ENCODE measurements around the gene CRHR1. TPM values are rescaled to one million over a fixed set of nuclear protein-coding genes. Genes with fewer than 3 reads are reported as not detected.

CRHR1 gene
- total RNA-seq, 2 donors from 2014 or later = not detected

- Histone ChIP-seq H3K4me3 (no peak overlapping the region), H3K27me3 (replicated peaks; ENCODE audit: insufficient read depth) (no peaks in the 10 kb centered on the region), H3K27ac (no peak overlapping the region), H3K4me1 (ENCODE audit: control insufficient read depth in 1 of 2, low read depth in 2 of 2) (no peaks in the 10 kb centered on the region), H3K9me3 (no peaks in the 10 kb centered on the region), H3K36me3 (no peaks in the 10 kb centered on the region)
- DNase-seq (ENCODE audit: low spot score) = no peak
- no peak for TF ChIP-seq CTCF (IDR thresholded peaks at IDR 0.05)
- ATAC-seq (ENCODE audit: insufficient number of reproducible peaks, low FRiP score, low read depth) = no peak
Observed at GRCh38 chr17:45851022-45851421, 66.9 kb downstream of the CRHR1 start.

GRCh38 chr17:45851464-45851863 lies 67.3 kb downstream of the CRHR1 start:
- ATAC-seq (ENCODE audit: insufficient number of reproducible peaks, low FRiP score, low read depth) = no peak
- Histone ChIP-seq H3K36me3 (no peaks in the 10 kb centered on the region), H3K4me3 (no peak overlapping the region), H3K9me3 (no peaks in the 10 kb centered on the region), H3K27me3 (replicated peaks; ENCODE audit: insufficient read depth) (no peaks in the 10 kb centered on the region), H3K4me1 (ENCODE audit: control insufficient read depth in 1 of 2, low read depth in 2 of 2) (no peaks in the 10 kb centered on the region), H3K27ac (no peak overlapping the region)
- no peak for DNase-seq (ENCODE audit: low spot score)
- no peak for TF ChIP-seq CTCF (IDR thresholded peaks at IDR 0.05)

- H3K9me3 ChIP-seq = no peaks in the 10 kb centered on the region
- no peak overlapping the region for H3K4me3 ChIP-seq
- H3K27me3 ChIP-seq (replicated peaks; ENCODE audit: insufficient read depth) = no peaks in the 10 kb centered on the region
- H3K27ac ChIP-seq = no peak overlapping the region
- H3K36me3 ChIP-seq = no peaks in the 10 kb centered on the region
- no peaks in the 10 kb centered on the region for H3K4me1 ChIP-seq (ENCODE audit: control insufficient read depth in 1 of 2, low read depth in 2 of 2)
- DNase-seq (ENCODE audit: low spot score) = no peak
- no peak for ATAC-seq (ENCODE audit: insufficient number of reproducible peaks, low FRiP score, low read depth)
- TF ChIP-seq CTCF (IDR thresholded peaks at IDR 0.05) = no peak
Observed at GRCh38 chr17:45851873-45852272, 67.8 kb downstream of the CRHR1 start.

- H3K36me3 ChIP-seq = no peaks in the 10 kb centered on the region
- no peaks in the 10 kb centered on the region for H3K27me3 ChIP-seq (replicated peaks; ENCODE audit: insufficient read depth)
- ATAC-seq (ENCODE audit: insufficient number of reproducible peaks, low FRiP score, low read depth) (no peak), DNase-seq (ENCODE audit: low spot score) (no peak)
- no peak overlapping the region for H3K27ac ChIP-seq
- no peak overlapping the region for H3K4me3 ChIP-seq
- no peaks in the 10 kb centered on the region for H3K4me1 ChIP-seq (ENCODE audit: control insufficient read depth in 1 of 2, low read depth in 2 of 2)
- no peaks in the 10 kb centered on the region for H3K9me3 ChIP-seq
- peak; percentile 79 for TF ChIP-seq CTCF (IDR thresholded peaks at IDR 0.05)
Observed at GRCh38 chr17:45852535-45853297, 68.6 kb downstream of the CRHR1 start.

- H3K27me3 ChIP-seq (replicated peaks; ENCODE audit: insufficient read depth) = no peaks in the 10 kb centered on the region
- DNase-seq (ENCODE audit: low spot score) = no peak
Observed at GRCh38 chr17:45854209-45854608, 70.1 kb downstream of the CRHR1 start.

More at GRCh38 chr17:45854209-45854608, 70.1 kb downstream of the CRHR1 start:
- TF ChIP-seq CTCF (IDR thresholded peaks at IDR 0.05) = no peak
- Histone ChIP-seq H3K9me3 (no peaks in the 10 kb centered on the region), H3K27ac (no peak overlapping the region), H3K4me1 (ENCODE audit: control insufficient read depth in 1 of 2, low read depth in 2 of 2) (no peaks in the 10 kb centered on the region), H3K4me3 (no peak overlapping the region), H3K36me3 (no peaks in the 10 kb centered on the region)
- no peak for ATAC-seq (ENCODE audit: insufficient number of reproducible peaks, low FRiP score, low read depth)
